ENCODE results near the gene CNEP1R1.
"Not testable (repeated sequence)": the region's sequence is repeated elsewhere in the genome, so short reads cannot be mapped to it uniquely, and the experiment has no call there.

CNEP1R1 gene
- 20.1 to 33.2 (median 27.2) reads per million in 3 experiments for total RNA-seq

- DNase-seq: peak; percentile 93
Measured at GRCh38 chr16:50024684-50025536, at the start of gene CNEP1R1. CNEP1R1 (plus strand) TSS chr16:50025225; CDS start chr16:50025316, 91 bp downstream.

- DNase-seq: no peak
Measured at GRCh38 chr16:49977427-49977826, 47.6 kb upstream of the CNEP1R1 start.

- no peak for DNase-seq
Measured at GRCh38 chr16:49978569-49979326, 46.3 kb upstream of the CNEP1R1 start.

GRCh38 chr16:49980166-49980565 lies 44.9 kb upstream of the CNEP1R1 start:
- DNase-seq: no peak

GRCh38 chr16:49986351-49987124 lies 38.5 kb upstream of the CNEP1R1 start:
- no peak for DNase-seq

GRCh38 chr16:49987381-49987780 lies 37.6 kb upstream of the CNEP1R1 start:
- DNase-seq: no peak

GRCh38 chr16:49992825-49993224 lies 32.2 kb upstream of the CNEP1R1 start:
- DNase-seq: no peak

GRCh38 chr16:49993579-49993978 lies 31.4 kb upstream of the CNEP1R1 start:
- no peak for DNase-seq

- no peak for DNase-seq
Measured at GRCh38 chr16:49994006-49994405, 31.0 kb upstream of the CNEP1R1 start.

- no peak for DNase-seq
Measured at GRCh38 chr16:49995720-49996119, 29.3 kb upstream of the CNEP1R1 start.

- DNase-seq: no peak
Measured at GRCh38 chr16:49997721-49998251, 27.2 kb upstream of the CNEP1R1 start.

GRCh38 chr16:49998991-49999390 lies 26.0 kb upstream of the CNEP1R1 start:
- no peak for DNase-seq

GRCh38 chr16:50001144-50001543 lies 23.9 kb upstream of the CNEP1R1 start:
- DNase-seq: no peak

GRCh38 chr16:50002190-50002589 lies 22.8 kb upstream of the CNEP1R1 start:
- DNase-seq: no peak

- DNase-seq: no peak
Measured at GRCh38 chr16:50004239-50004638, 20.8 kb upstream of the CNEP1R1 start.

GRCh38 chr16:50006964-50007363 lies 18.1 kb upstream of the CNEP1R1 start:
- DNase-seq: no peak

- DNase-seq: no peak
Measured at GRCh38 chr16:50007744-50008143, 17.3 kb upstream of the CNEP1R1 start.

GRCh38 chr16:50010212-50010611 lies 14.8 kb upstream of the CNEP1R1 start:
- no peak for DNase-seq

- no peak for DNase-seq
Measured at GRCh38 chr16:50011707-50012106, 13.3 kb upstream of the CNEP1R1 start.

GRCh38 chr16:50012182-50012581 lies 12.8 kb upstream of the CNEP1R1 start:
- no peak for DNase-seq

GRCh38 chr16:50014211-50014610 lies 10.8 kb upstream of the CNEP1R1 start:
- DNase-seq: not testable (repeated sequence)

- DNase-seq: no peak
Measured at GRCh38 chr16:50015631-50016030, 9.4 kb upstream of the CNEP1R1 start.

GRCh38 chr16:50017553-50017952 lies 7.5 kb upstream of the CNEP1R1 start:
- no peak for DNase-seq
